ENCODE measurements around the gene PTPRM. TPM values are rescaled to one million over a fixed set of nuclear protein-coding genes. Genes with fewer than 3 reads are reported as not detected.

Gene PTPRM
- total RNA-seq, 1 experiment from 2014 or later, result not detected

DNA sequence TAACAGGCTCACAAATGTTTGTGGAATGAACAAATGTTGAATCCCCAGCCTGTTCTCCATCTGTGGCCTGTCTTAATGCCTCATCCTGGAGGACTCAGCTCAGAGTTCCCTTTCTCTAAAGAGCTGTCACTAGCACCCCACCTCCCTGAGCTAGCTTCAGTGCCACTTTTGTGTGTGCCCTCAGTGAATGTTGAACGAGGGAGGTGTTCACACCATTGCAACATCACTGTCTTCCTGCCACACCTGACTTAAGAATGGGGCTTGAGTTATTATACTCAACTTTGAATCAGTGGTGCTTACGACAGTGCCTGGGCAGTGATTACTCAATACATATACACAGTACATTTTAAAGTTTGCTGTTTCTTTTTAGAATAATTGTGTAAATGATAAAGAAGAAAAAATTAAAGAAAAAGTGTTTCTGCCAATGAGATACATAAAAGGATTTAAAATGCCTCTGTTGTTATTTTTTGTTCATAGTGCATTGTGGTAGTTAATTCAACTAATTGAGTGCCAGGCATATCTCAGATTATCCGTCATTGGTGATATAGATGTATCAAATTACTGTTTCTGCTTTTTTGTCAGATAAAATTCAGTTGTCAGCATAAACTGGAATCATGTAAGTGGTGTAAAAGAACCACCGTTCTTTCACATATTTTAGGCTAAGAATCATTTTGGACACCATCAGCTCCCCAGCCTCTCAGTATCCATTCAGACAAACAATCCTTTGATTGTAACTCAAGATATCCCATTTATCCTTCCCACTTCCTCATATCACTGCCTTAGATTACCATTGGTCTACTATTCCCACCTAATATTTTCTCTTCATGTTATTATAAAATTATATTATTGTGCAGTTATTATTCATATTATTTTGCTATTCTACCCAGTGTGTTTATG lies 304.7 kb downstream of the PTPRM start:
- no TSS peak for BruUV-seq (replicated peaks)
- no peaks in the 10 kb centered on the region for H3K36me3 ChIP-seq (ENCODE audit: insufficient read depth, low read length, poor library complexity, severe bottlenecking)
- no peak overlapping the region for H3K4me3 ChIP-seq (ENCODE audit: low read depth, low read length, poor library complexity, severe bottlenecking)
- no peak for DNase-seq (ENCODE audit: low spot score)
- intact Hi-C loops (cut with micrococcal nuclease; ENCODE audit: unreplicated experiment), result no loop called here
- POLR2A ChIA-PET (ENCODE audit: low non-redundant PET), result no interaction called here
- CTCF ChIA-PET, result no interaction called here
- H3K27ac ChIP-seq (ENCODE audit: low read depth, low read length, poor library complexity, severe bottlenecking), result no peak overlapping the region
- no peaks in the 10 kb centered on the region for H3K4me1 ChIP-seq (ENCODE audit: insufficient read depth, low read length, poor library complexity, severe bottlenecking)
- H3K27me3 ChIP-seq (replicated peaks; ENCODE audit: insufficient read depth, low read depth, low read length, poor library complexity), result no peaks in the 10 kb centered on the region
- TF ChIP-seq EZH2 (IDR thresholded peaks at IDR 0.05; ENCODE audit: borderline replicate concordance, low read depth, low read length, poor library complexity, severe bottlenecking), result no peak
- TF ChIP-seq, protein P1, sequence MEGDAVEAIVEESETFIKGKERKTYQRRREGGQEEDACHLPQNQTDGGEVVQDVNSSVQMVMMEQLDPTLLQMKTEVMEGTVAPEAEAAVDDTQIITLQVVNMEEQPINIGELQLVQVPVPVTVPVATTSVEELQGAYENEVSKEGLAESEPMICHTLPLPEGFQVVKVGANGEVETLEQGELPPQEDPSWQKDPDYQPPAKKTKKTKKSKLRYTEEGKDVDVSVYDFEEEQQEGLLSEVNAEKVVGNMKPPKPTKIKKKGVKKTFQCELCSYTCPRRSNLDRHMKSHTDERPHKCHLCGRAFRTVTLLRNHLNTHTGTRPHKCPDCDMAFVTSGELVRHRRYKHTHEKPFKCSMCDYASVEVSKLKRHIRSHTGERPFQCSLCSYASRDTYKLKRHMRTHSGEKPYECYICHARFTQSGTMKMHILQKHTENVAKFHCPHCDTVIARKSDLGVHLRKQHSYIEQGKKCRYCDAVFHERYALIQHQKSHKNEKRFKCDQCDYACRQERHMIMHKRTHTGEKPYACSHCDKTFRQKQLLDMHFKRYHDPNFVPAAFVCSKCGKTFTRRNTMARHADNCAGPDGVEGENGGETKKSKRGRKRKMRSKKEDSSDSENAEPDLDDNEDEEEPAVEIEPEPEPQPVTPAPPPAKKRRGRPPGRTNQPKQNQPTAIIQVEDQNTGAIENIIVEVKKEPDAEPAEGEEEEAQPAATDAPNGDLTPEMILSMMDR (conservative IDR thresholded peaks at IDR 0.05; ENCODE audit: low read depth, low read length), result no peak
- H3K9me3 ChIP-seq (ENCODE audit: low read depth, low read length, poor library complexity, severe bottlenecking), result peaks cover 16% of the 10 kb centered on the region

DNA sequence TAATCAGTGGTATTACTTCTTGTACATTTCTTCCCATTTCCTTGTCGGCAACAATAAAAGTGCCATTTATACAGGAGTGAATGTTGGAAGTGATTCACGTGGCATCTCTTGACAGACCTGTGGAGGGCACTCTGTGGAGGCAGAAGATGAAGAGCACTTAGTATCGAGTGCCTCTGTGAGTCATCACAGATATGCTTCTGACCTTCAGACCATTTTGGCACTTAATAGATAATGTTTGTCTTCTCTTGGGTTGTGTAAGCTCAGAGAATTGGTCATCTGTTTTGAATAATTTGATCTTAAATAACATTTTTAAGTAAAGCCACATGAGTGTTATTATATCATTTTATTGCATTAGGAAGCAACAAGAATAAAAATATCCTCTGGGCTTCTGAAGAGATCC lies 305.5 kb downstream of the PTPRM start:
- no peaks in the 10 kb centered on the region for H3K4me1 ChIP-seq (ENCODE audit: insufficient read depth, low read length, poor library complexity, severe bottlenecking)
- H3K27ac ChIP-seq (ENCODE audit: low read depth, low read length, poor library complexity, severe bottlenecking), result no peak overlapping the region
- H3K4me3 ChIP-seq (ENCODE audit: low read depth, low read length, poor library complexity, severe bottlenecking), result no peak overlapping the region
- H3K36me3 ChIP-seq (ENCODE audit: insufficient read depth, low read length, poor library complexity, severe bottlenecking), result no peaks in the 10 kb centered on the region
- intact Hi-C loops (cut with micrococcal nuclease; ENCODE audit: unreplicated experiment), result no loop called here
- CTCF ChIA-PET, result no interaction called here
- BruUV-seq (replicated peaks), result no TSS peak
- TF ChIP-seq EZH2 (IDR thresholded peaks at IDR 0.05; ENCODE audit: borderline replicate concordance, low read depth, low read length, poor library complexity, severe bottlenecking), result no peak
- TF ChIP-seq, protein P1 (conservative IDR thresholded peaks at IDR 0.05; ENCODE audit: low read depth, low read length), result no peak
- peaks cover 17% of the 10 kb centered on the region for H3K9me3 ChIP-seq (ENCODE audit: low read depth, low read length, poor library complexity, severe bottlenecking)
- POLR2A ChIA-PET (ENCODE audit: low non-redundant PET), result no interaction called here
- DNase-seq (ENCODE audit: low spot score), result no peak
- H3K27me3 ChIP-seq (replicated peaks; ENCODE audit: insufficient read depth, low read depth, low read length, poor library complexity), result no peaks in the 10 kb centered on the region

DNA sequence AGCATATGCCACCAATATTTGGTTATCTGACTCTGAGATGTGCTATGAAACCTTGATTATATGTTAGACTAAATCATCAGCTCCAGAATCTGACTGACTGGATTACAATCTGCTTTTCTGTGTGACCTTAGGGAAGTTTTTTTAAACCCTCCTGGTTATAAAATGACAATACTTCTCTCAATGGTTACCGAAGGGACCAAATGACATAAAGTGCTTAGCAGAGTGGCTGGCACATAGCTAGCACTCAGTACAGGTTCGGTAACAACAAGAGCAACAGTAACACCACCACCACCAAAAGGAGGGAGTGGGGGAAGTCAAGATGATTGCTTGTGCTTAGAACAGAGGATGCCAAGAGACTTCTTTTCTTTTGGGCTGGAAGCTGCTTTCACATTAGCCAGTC lies 306.2 kb downstream of the PTPRM start:
- Histone ChIP-seq H3K4me1 (ENCODE audit: insufficient read depth, low read length, poor library complexity, severe bottlenecking) (no peaks in the 10 kb centered on the region), H3K36me3 (ENCODE audit: insufficient read depth, low read length, poor library complexity, severe bottlenecking) (no peaks in the 10 kb centered on the region), H3K4me3 (ENCODE audit: low read depth, low read length, poor library complexity, severe bottlenecking) (no peak overlapping the region), H3K27me3 (replicated peaks; ENCODE audit: insufficient read depth, low read depth, low read length, poor library complexity) (no peaks in the 10 kb centered on the region), H3K27ac (ENCODE audit: low read depth, low read length, poor library complexity, severe bottlenecking) (no peak overlapping the region), H3K9me3 (ENCODE audit: low read depth, low read length, poor library complexity, severe bottlenecking) (peaks cover 20% of the 10 kb centered on the region)
- no TSS peak for BruUV-seq (replicated peaks)
- no peak for TF ChIP-seq EZH2 (IDR thresholded peaks at IDR 0.05; ENCODE audit: borderline replicate concordance, low read depth, low read length, poor library complexity, severe bottlenecking)
- TF ChIP-seq, protein P1 (conservative IDR thresholded peaks at IDR 0.05; ENCODE audit: low read depth, low read length), result no peak
- no peak for DNase-seq (ENCODE audit: low spot score)
- intact Hi-C loops (cut with micrococcal nuclease; ENCODE audit: unreplicated experiment), result no loop called here
- ChIA-PET CTCF (no interaction called here), POLR2A (ENCODE audit: low non-redundant PET) (no interaction called here)
